Neural cell (in vitro differentiated cells): ENCODE measurements around the gene TNNT2. TPM values are rescaled to one million over a fixed set of nuclear protein-coding genes. Genes with fewer than 3 reads are reported as not detected.

Source experiments
- H2AFZ ChIP-seq: fragments of 200-600, 300-800 bp; sonication (generic), shearing (Covaris generic); 2 replicates; pipeline ENCODE4 v1.6.0; 2014; ENCODE audit warnings: low read depth, mild to moderate bottlenecking, antibody characterized with exemption, low read length, moderate library complexity
- H3F3A ChIP-seq: fragments of 200-600 bp; shearing (Covaris generic); 2 replicates; pipeline ENCODE4 v1.6.1; 2016; ENCODE audit warnings: mild to moderate bottlenecking, moderate library complexity, mixed read lengths, antibody characterized with exemption, low read length; ENCODE audit not compliant: insufficient read depth, poor library complexity, severe bottlenecking
- H3K27ac ChIP-seq: fragments of 200-600, 300-800 bp; sonication (generic), shearing (Covaris generic); 2 replicates; pipeline ENCODE4 v1.5.1; 2014; ENCODE audit warnings: mild to moderate bottlenecking, low read length, moderate library complexity
- H3K27me3 ChIP-seq: fragments of 300-800, 200-600 bp; sonication (generic), shearing (Covaris generic); 2 replicates; pipeline ENCODE4 v1.6.0; 2014; ENCODE audit warnings: mild to moderate bottlenecking, low read depth, low read length, moderate library complexity; ENCODE audit not compliant: insufficient read depth
- H3K36me3 ChIP-seq: fragments of 300-800, 200-600 bp; sonication (generic), shearing (Covaris generic); 2 replicates; pipeline ENCODE4 v1.5.1; 2014; ENCODE audit warnings: mild to moderate bottlenecking, antibody characterized with exemption, low read length, moderate library complexity; ENCODE audit not compliant: insufficient read depth
- H3K4me2 ChIP-seq: fragments of 300-800, 200-600 bp; sonication (generic), shearing (Covaris generic); 2 replicates; pipeline ENCODE4 v1.6.0; 2014; ENCODE audit warnings: mild to moderate bottlenecking, low read length
- H3K4me3 ChIP-seq: fragments of 300-800, 200-600 bp; sonication (generic), shearing (Covaris generic); 2 replicates; pipeline ENCODE4 v1.5.1; 2014; ENCODE audit warnings: mild to moderate bottlenecking, low read length, moderate library complexity
- H3K79me2 ChIP-seq: fragments of 200-600 bp; shearing (Covaris generic); replicated peaks from 2 replicates; pipeline ENCODE4 v1.6.0; 2014; ENCODE audit warnings: mild to moderate bottlenecking, low read length, moderate library complexity; ENCODE audit not compliant: insufficient read depth
- H3K9ac ChIP-seq: fragments of 300-800, 200-600 bp; sonication (generic), shearing (Covaris generic); 2 replicates; pipeline ENCODE4 v1.6.1; 2016; ENCODE audit warnings: mild to moderate bottlenecking, low read length, mixed read lengths
- H3K9me2 ChIP-seq: fragments of 200-600 bp; shearing (Covaris generic); 2 replicates; pipeline ENCODE4 v1.6.1; 2016; ENCODE audit warnings: mild to moderate bottlenecking, low read length, mixed read lengths; ENCODE audit not compliant: insufficient read depth
- H3K9me3 ChIP-seq: fragments of 200-600, 300-800 bp; sonication (generic), shearing (Covaris generic); 2 replicates; pipeline ENCODE4 v1.6.1; 2016; ENCODE audit warnings: mild to moderate bottlenecking, mixed run types, low read length, moderate library complexity, mixed read lengths
- H4K20me1 ChIP-seq: fragments of 200-600 bp; shearing (Covaris generic); 2 replicates; pipeline ENCODE4 v1.6.1; 2016; ENCODE audit warnings: mild to moderate bottlenecking, mixed run types; ENCODE audit not compliant: insufficient read depth
- CTCF ChIP-seq: fragments of 450-650 bp; IDR thresholded peaks from 2 replicates; pipeline ENCODE4 v1.5.1; 2014; ENCODE audit warnings: antibody characterized with exemption, mild to moderate bottlenecking, moderate library complexity; ENCODE audit not compliant: poor library complexity, severe bottlenecking
- EP300 ChIP-seq: fragments of 450-650 bp; conservative IDR thresholded peaks from 2 replicates; pipeline ENCODE4 v1.6.1; 2014; ENCODE audit warnings: antibody characterized with exemption, mild to moderate bottlenecking, moderate library complexity; ENCODE audit not compliant: poor library complexity, severe bottlenecking
- EZH2 ChIP-seq: fragments of 200-600, 300-800 bp; shearing (Covaris generic), sonication (generic); IDR thresholded peaks from 2 replicates; pipeline ENCODE4 v1.6.1; 2014; ENCODE audit warnings: antibody characterized with exemption, low read length, borderline replicate concordance, mild to moderate bottlenecking; ENCODE audit not compliant: insufficient read depth, poor library complexity, severe bottlenecking
- MXI1 ChIP-seq: fragments of 450-650 bp; conservative IDR thresholded peaks from 2 replicates; pipeline ENCODE4 v1.6.1; 2014; ENCODE audit warnings: antibody characterized with exemption, mild to moderate bottlenecking; ENCODE audit not compliant: poor library complexity, severe bottlenecking
- POLR2AphosphoS5 ChIP-seq: IDR thresholded peaks from 2 replicates; pipeline ENCODE4 v1.6.1; 2012
- RAD21 ChIP-seq: fragments of 450-650 bp; conservative IDR thresholded peaks from 2 replicates; pipeline ENCODE4 v1.6.1; 2014; ENCODE audit warnings: antibody characterized with exemption, mild to moderate bottlenecking, moderate library complexity
- REST ChIP-seq: IDR thresholded peaks from 2 replicates; pipeline ENCODE4 v1.6.1; 2012; ENCODE audit warnings: borderline replicate concordance
- SMC3 ChIP-seq: fragments of 450-650 bp; conservative IDR thresholded peaks from 2 replicates; pipeline ENCODE4 v1.6.1; 2014; ENCODE audit warnings: antibody characterized with exemption, mild to moderate bottlenecking, moderate library complexity; ENCODE audit not compliant: poor library complexity
- TAF1 ChIP-seq: IDR thresholded peaks from 2 replicates; pipeline ENCODE4 v1.6.1; 2012; ENCODE audit warnings: low read depth
- polyA plus RNA-seq: library from polyadenylated mRNA; depleted of rRNA; stranded (reverse); fragments of >200 nt; gene quantifications from 2 replicates; pipeline ENCODE4 v1.2.3, GENCODE V29; 2014

The TNNT2 gene
- polyA plus RNA-seq, 1 donor from 2014 or later: not detected

GRCh38 chr1:201404722-201405483 lies 27.4 kb upstream of the TNNT2 start:
- Histone ChIP-seq H3K9me2 (no peaks in the 10 kb centered on the region), H4K20me1 (no peaks in the 10 kb centered on the region), H3K27ac (no peak overlapping the region), H3K4me3 (no peak overlapping the region), H3K4me2 (no peak overlapping the region), H3K9ac (no peak overlapping the region), H3K9me3 (no peaks in the 10 kb centered on the region), H3K36me3 (no peaks in the 10 kb centered on the region), H3K27me3 (peaks cover 22% of the 10 kb centered on the region), H3K79me2 (no peaks in the 10 kb centered on the region), H2AFZ (no peak overlapping the region), H3F3A (no peaks in the 10 kb centered on the region)
- TF ChIP-seq TAF1 (no peak), EP300 (no peak), REST (no peak), RAD21 (no peak), MXI1 (no peak), EZH2 (no peak), POLR2AphosphoS5 (no peak), CTCF (no peak), SMC3 (no peak)

GRCh38 chr1:201404055-201404454 lies 26.6 kb upstream of the TNNT2 start:
- Histone ChIP-seq H2AFZ (no peak overlapping the region), H3K9ac (no peak overlapping the region), H3K9me3 (no peaks in the 10 kb centered on the region), H3K4me2 (no peak overlapping the region), H3K27me3 (peaks cover 30% of the 10 kb centered on the region), H3K79me2 (no peaks in the 10 kb centered on the region), H3K36me3 (no peaks in the 10 kb centered on the region), H3K9me2 (no peaks in the 10 kb centered on the region), H3F3A (no peaks in the 10 kb centered on the region), H3K4me3 (no peak overlapping the region), H3K27ac (no peak overlapping the region), H4K20me1 (no peaks in the 10 kb centered on the region)
- TF ChIP-seq EZH2 (no peak), CTCF (no peak), RAD21 (no peak), EP300 (no peak), POLR2AphosphoS5 (no peak), MXI1 (no peak), TAF1 (no peak), SMC3 (no peak), REST (no peak)
